ENCODE measurements around the gene SLC40A1. TPM values are rescaled to one million over a fixed set of nuclear protein-coding genes. Genes with fewer than 3 reads are reported as not detected.

Gene SLC40A1
- total and polyA plus RNA-seq, 2 of the 8 experiments (the other 6 are each of a cell fraction or from before 2014, with no cell fraction given): 0.03 TPM; not detected in 1

- H2BK15ac ChIP-seq (ENCODE audit: low read length): no peak overlapping the region
Observed at GRCh38 chr2:189527041-189527750, 53.4 kb downstream of the SLC40A1 start.

More at GRCh38 chr2:189527041-189527750, 53.4 kb downstream of the SLC40A1 start:
- Histone ChIP-seq H3K27ac (ENCODE audit: low read depth, low read length) (no peak overlapping the region), H3K36me3 (ENCODE audit: control insufficient read depth in 2 of 4, insufficient read depth in 4 of 4, low read length in 3 of 4) (no peaks in the 10 kb centered on the region), H2BK12ac (ENCODE audit: low read depth, low read length) (no peak overlapping the region), H2BK5ac (ENCODE audit: low read depth, low read length) (no peak overlapping the region), H3K9me3 (ENCODE audit: insufficient read depth in 2 of 2, low read depth in 1 of 2, low read length in 1 of 2) (no peaks in the 10 kb centered on the region), H3K4ac (replicated peaks; ENCODE audit: insufficient read length, low read depth, low read length) (no peak overlapping the region), H2BK120ac (replicated peaks; ENCODE audit: low read depth, low read length) (no peak overlapping the region), H4K5ac (ENCODE audit: insufficient read length, low read depth, low read length) (no peak overlapping the region), H3K14ac (ENCODE audit: insufficient read length) (no peak overlapping the region), H4K20me1 (replicated peaks in 1 of 2; ENCODE audit: control insufficient read depth in 1 of 2, insufficient read depth in 2 of 2, low read length in 2 of 2) (no peaks in the 10 kb centered on the region), H3K23me2 (ENCODE audit: low read depth, low read length) (no peaks in the 10 kb centered on the region), H2AFZ (ENCODE audit: low read length) (no peak overlapping the region), H2AK5ac (ENCODE audit: low read depth, low read length) (no peak overlapping the region), H2BK20ac (ENCODE audit: low read length) (no peak overlapping the region), H3K18ac (ENCODE audit: extremely low read depth, low read length) (no peak overlapping the region), H4K8ac (ENCODE audit: extremely low read depth, insufficient read depth, low read length) (no peak overlapping the region; the same call in 1 of the 2 replicates), H3K27me3 (replicated peaks in 1 of 4; ENCODE audit: control insufficient read depth in 3 of 4, extremely low read depth in 1 of 4, insufficient read depth in 3 of 4, low read length in 3 of 4) (no peaks in the 10 kb centered on the region), H3K23ac (ENCODE audit: insufficient read length) (no peak overlapping the region), H3K79me1 (ENCODE audit: low read depth, low read length) (no peaks in the 10 kb centered on the region), H3K4me3 (ENCODE audit: extremely low read depth in 1 of 4, insufficient read depth in 2 of 4, low read depth in 3 of 4, low read length in 4 of 4) (no peak overlapping the region), H3K4me1 (replicated peaks in 1 of 4; ENCODE audit: control insufficient read depth in 3 of 4, insufficient read depth in 4 of 4, low read length in 3 of 4) (no peaks in the 10 kb centered on the region), H3K9ac (replicated peaks in 1 of 4; ENCODE audit: extremely low read depth in 1 of 4, low read depth in 3 of 4, low read length in 3 of 4) (no peak overlapping the region), H3K4me2 (ENCODE audit: insufficient read depth in 1 of 2, low read depth in 2 of 2, low read length in 2 of 2) (no peak overlapping the region), H3K79me2 (ENCODE audit: control insufficient read depth in 1 of 2, insufficient read depth in 2 of 2, low read length in 2 of 2) (no peaks in the 10 kb centered on the region), H4K91ac (replicated peaks; ENCODE audit: insufficient read length, low read length) (no peak overlapping the region), H3K56ac (replicated peaks; ENCODE audit: insufficient read length, low read depth, low read length) (no peak overlapping the region)
- TF ChIP-seq CEBPB (IDR thresholded peaks at IDR 0.05; ENCODE audit: low read depth, low read length) (no peak), CBX8 (IDR thresholded peaks at IDR 0.05; ENCODE audit: borderline replicate concordance, low read depth, low read length) (no peak), MAFK (IDR thresholded peaks at IDR 0.05; ENCODE audit: low read depth, low read length) (no peak)
- ChIA-PET CTCF (ENCODE audit: partially characterized antibody) (interaction anchor here (1.3 kb wide), 1 partner anchor 10 kb away, joined by 3 read pairs; no protein-coding TSS in a partner anchor), POLR2A (ENCODE audit: partially characterized antibody) (no interaction called here)
- FAIRE-seq (no peak), DNase-seq (ENCODE audit: low read depth in 1 of 2, low spot score in 2 of 2) (no peak)
- 90% methylated on average over 13 of the region's 13 CpGs; no CpG with 5 or more reads in 1 of the 2 experiments for WGBS, 2 experiments (ENCODE audit: extremely low coverage in 1 of 2, insufficient coverage in 1 of 2, insufficient read length in 1 of 2, insufficient replicate concordance in 2 of 2, low coverage in 1 of 2, low lambda C conversion rate in 2 of 2, missing lambda C conversion rate in 1 of 2)

All from H1 (cell line).